Sigmoid colon (tissue), 4 donors: ENCODE measurements around the gene ZFAND2B.

Experiments
- CTCF ChIP-seq, 4 experiments: fragments of 450-650 bp in 3 of 4; fragments of 200-600 bp in 1 of 4; IDR thresholded peaks; one replicate each; pipeline ENCODE4 v1.5.1; 2016 to 2019; ENCODE audit warnings: antibody characterized with exemption in 4 of 4, mild to moderate bottlenecking in 3 of 4, moderate library complexity in 2 of 4
- POLR2AphosphoS5 ChIP-seq, 4 donors: sonication (generic); formaldehyde crosslinking; IDR thresholded peaks; one replicate each; pipeline ENCODE4 v1.6.1; 2017; ENCODE audit warnings: antibody characterized with exemption in 4 of 4

DNA sequence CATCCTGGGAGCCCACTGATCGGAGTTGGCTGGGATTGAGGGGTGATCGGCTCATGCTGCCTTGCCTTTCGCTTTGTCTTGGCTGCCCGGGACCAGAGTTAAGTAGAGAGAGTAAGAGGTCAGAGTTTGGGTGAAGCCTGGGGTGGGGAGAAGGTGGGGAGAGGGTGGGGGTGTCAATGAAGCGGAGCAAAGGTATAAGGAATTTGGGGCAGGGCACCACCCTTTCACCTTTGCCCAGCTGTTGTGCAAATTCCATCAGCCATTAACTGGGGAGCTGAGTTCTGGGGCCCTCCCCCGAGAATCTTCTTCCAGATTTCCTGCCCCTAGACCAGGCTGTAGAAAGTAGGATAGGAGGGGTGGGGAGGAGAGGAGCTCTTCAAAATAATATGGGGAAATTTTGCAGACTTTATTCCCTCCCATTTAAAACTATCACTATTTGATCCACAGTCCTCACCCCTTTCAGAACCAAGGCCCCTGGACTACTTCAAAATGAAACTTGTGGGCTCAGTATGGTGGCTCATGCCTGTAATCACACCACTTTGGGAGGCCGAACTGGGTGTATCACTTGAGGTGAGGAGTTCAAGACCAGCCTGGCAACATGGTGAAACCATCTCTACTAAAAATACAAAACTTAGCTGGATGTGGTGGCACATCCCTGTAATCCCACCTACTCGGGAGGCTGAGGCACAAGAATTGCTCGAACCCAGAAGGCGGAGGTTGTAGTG, 36.5 kb upstream of the ZFAND2B start, which contains the start of gene SLC23A3:
- no peak for TF ChIP-seq POLR2AphosphoS5 (IDR thresholded peaks at IDR 0.05)
- no peak for TF ChIP-seq CTCF (IDR thresholded peaks at IDR 0.05)
